Gastrocnemius medialis (tissue), 4 donors: ENCODE results near the gene CARNS1. TPM values are rescaled to one million over a fixed set of nuclear protein-coding genes. Genes with fewer than 3 reads are reported as not detected.

Experiments used
- ATAC-seq, 2 donors: fragments of 150-250 bp; one replicate each; pipeline ENCODE4 v1.9.1; 2016
- DNase-seq, 2 donors: peaks; one replicate each; pipeline ENCODE4 v3.0.0-alpha.2; 2019
- H3K27ac ChIP-seq, 4 donors: fragments of 200-600 bp; sonication (generic); 1 replicate in 1 of 4; 2 replicates in 3 of 4; pipeline ENCODE4 v1.5.1; 2016 to 2018; ENCODE audit warnings: mild to moderate bottlenecking in 2 of 4, moderate library complexity in 1 of 4
- H3K27me3 ChIP-seq, 3 donors: fragments of 200-600 bp; sonication (generic) in 2 of 3; 1 replicate in 1 of 3; 2 replicates in 2 of 3; pipeline versions ENCODE4 v1.5.1 to v1.6.0; 2016 to 2019; ENCODE audit warnings: mild to moderate bottlenecking in 1 of 3, moderate library complexity in 1 of 3
- H3K36me3 ChIP-seq, 2 donors: fragments of 200-600 bp; sonication (generic) in 1 of 2; one replicate each; pipeline ENCODE4 v1.5.1; 2017 to 2018
- H3K4me1 ChIP-seq, 2 donors: fragments of 200-600 bp; sonication (generic) in 1 of 2; one replicate each; pipeline ENCODE4 v1.5.1; 2016 to 2017; ENCODE audit warnings: mild to moderate bottlenecking in 2 of 2
- H3K4me3 ChIP-seq, 4 donors: fragments of 200-600 bp; sonication (generic) in 3 of 4; 1 replicate in 1 of 4; 2 replicates in 3 of 4; pipeline ENCODE4 v1.5.1; 2016 to 2019; ENCODE audit warnings: mild to moderate bottlenecking in 2 of 4
- H3K9me3 ChIP-seq, 3 donors: fragments of 200-600 bp; sonication (generic) in 2 of 3; 1 replicate in 1 of 3; 2 replicates in 2 of 3; pipeline ENCODE4 v1.5.1; 2016 to 2019
- POLR2A ChIP-seq, 2 donors: fragments of 450-650 bp; IDR thresholded peaks; one replicate each; pipeline ENCODE4 v1.6.1; 2017; ENCODE audit warnings: antibody characterized with exemption in 2 of 2, mild to moderate bottlenecking in 2 of 2, moderate library complexity in 2 of 2
- in situ Hi-C, 4 donors: fragments of 200-750 bp; cut with MboI; loops; one replicate each; pipeline versions ENCODE4 v1.15.0 to v1.8.0; 2017; ENCODE audit warnings: low sequenced_read_pairs in 4 of 4
- intact Hi-C: fragments of 100-400 bp; cut with DNase I; formaldehyde crosslinking; loops from one replicate; pipeline ENCODE4 v1.15.1; 2023; ENCODE audit warnings: low total_unique reads
- total RNA-seq, 4 donors: library from RNA; depleted of rRNA; stranded (reverse); fragments of >200 nt; gene quantifications; one replicate each; pipeline versions ENCODE4 v1.1.0 to v1.2.3, GENCODE V29; 2016
- TF ChIP-seq, protein P1 (sequence below), 5 experiments: fragments of 450-650 bp in 3 of 5; fragments of 200-600 bp in 2 of 5; sonication (generic) in 2 of 5; IDR thresholded peaks in 4 of 5; conservative IDR thresholded peaks in 1 of 5; 1 replicate in 4 of 5; 2 replicates in 1 of 5; pipeline ENCODE4 v1.5.1; 2016 to 2019; ENCODE audit warnings: antibody characterized with exemption in 5 of 5, mild to moderate bottlenecking in 3 of 5, moderate library complexity in 3 of 5

The CARNS1 gene
- total RNA-seq, 4 donors from 2014 or later = 2.5 to 11.0 (median 4.9) TPM

DNA sequence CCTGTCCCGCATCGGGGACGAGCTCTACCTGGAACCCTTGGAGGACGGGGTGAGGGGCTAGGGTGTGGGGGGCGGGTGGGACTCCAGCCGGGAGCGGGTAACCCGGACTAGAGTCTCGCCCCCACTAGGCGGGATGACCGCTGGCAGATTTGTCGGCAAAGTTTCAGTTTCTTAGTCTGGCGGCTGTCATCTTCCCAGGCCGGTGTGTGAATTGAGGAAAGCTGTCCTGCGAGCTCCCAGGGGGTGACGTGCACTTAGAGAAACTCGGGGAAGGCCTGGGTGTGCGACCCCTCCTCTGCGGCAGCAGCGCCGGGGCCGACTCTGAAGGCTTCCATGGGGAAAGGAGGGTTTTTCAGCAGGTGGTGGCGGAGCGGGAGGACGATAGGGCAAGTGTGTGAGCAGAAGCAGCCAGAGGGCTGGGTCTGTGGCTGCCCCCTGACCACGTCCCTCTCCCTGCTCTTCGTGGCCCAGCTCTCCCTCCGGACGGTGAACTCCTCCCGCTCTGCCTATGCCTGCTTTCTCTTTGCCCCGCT lies 23.2 kb upstream of the CARNS1 start:
- TF ChIP-seq, protein P1, sequence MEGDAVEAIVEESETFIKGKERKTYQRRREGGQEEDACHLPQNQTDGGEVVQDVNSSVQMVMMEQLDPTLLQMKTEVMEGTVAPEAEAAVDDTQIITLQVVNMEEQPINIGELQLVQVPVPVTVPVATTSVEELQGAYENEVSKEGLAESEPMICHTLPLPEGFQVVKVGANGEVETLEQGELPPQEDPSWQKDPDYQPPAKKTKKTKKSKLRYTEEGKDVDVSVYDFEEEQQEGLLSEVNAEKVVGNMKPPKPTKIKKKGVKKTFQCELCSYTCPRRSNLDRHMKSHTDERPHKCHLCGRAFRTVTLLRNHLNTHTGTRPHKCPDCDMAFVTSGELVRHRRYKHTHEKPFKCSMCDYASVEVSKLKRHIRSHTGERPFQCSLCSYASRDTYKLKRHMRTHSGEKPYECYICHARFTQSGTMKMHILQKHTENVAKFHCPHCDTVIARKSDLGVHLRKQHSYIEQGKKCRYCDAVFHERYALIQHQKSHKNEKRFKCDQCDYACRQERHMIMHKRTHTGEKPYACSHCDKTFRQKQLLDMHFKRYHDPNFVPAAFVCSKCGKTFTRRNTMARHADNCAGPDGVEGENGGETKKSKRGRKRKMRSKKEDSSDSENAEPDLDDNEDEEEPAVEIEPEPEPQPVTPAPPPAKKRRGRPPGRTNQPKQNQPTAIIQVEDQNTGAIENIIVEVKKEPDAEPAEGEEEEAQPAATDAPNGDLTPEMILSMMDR (IDR thresholded peaks at IDR 0.05 in 4 of 5, conservative IDR thresholded peaks at IDR 0.05 in 1 of 5) = no peak
- TF ChIP-seq POLR2A (IDR thresholded peaks at IDR 0.05) = no peak
- H3K9me3 ChIP-seq = no peaks in the 10 kb centered on the region
- no peaks in the 10 kb centered on the region for H3K27me3 ChIP-seq
- H3K4me1 ChIP-seq = peaks cover 5 to 16% of the 10 kb centered on the region in 2 donors
- no peak for DNase-seq
- intact Hi-C loops = no loop called here
- H3K36me3 ChIP-seq = peaks cover 0 to 14% of the 10 kb centered on the region in 2 donors
- in situ Hi-C loops = loop anchor here (10.0 kb wide), 2 partner anchors 83 to 113 kb away; partner anchors contain the start of genes CDK2AP2 (in 3 of the 4) and PITPNM1 (in 3 of the 4)
- peak overlapping the region; percentile 59 to 83 (median 74) for H3K4me3 ChIP-seq
- no peak for ATAC-seq
- H3K27ac ChIP-seq = peak overlapping the region; percentile 79 to 89 (median 86)

DNA sequence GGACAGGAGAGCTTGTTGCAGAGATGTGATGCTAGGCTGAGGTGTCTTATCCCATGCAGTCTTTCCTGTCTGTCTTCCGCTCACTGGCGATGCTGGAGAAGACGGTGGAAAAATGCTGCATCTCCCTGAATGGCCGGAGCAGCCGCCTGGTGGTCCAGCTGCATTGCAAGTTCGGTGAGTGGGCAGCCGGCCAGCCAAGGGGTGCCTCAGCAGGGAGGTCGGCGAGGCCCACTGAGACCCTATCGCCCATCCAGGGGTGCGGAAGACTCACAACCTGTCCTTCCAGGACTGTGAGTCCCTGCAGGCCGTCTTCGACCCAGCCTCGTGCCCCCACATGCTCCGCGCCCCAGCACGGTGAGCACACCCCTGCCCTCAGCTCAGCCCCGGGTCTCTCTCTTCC lies 22.0 kb upstream of the CARNS1 start:
- intact Hi-C loops = no loop called here
- H3K4me1 ChIP-seq = peaks cover 5 to 18% of the 10 kb centered on the region in 2 donors
- no peaks in the 10 kb centered on the region for H3K27me3 ChIP-seq
- H3K4me3 ChIP-seq = no peak overlapping the region
- H3K36me3 ChIP-seq = peaks cover 0 to 26% of the 10 kb centered on the region in 2 donors
- DNase-seq (no peak), ATAC-seq (no peak)
- H3K27ac ChIP-seq = no peak overlapping the region
- H3K9me3 ChIP-seq = no peaks in the 10 kb centered on the region
- in situ Hi-C loops = loop anchor here (10.0 kb wide), 2 partner anchors 81 to 111 kb away; partner anchors contain the start of genes CDK2AP2 (in 3 of the 4) and PITPNM1 (in 3 of the 4)
- TF ChIP-seq, protein P1 (IDR thresholded peaks at IDR 0.05 in 4 of 5, conservative IDR thresholded peaks at IDR 0.05 in 1 of 5) = no peak
- no peak for TF ChIP-seq POLR2A (IDR thresholded peaks at IDR 0.05)

DNA sequence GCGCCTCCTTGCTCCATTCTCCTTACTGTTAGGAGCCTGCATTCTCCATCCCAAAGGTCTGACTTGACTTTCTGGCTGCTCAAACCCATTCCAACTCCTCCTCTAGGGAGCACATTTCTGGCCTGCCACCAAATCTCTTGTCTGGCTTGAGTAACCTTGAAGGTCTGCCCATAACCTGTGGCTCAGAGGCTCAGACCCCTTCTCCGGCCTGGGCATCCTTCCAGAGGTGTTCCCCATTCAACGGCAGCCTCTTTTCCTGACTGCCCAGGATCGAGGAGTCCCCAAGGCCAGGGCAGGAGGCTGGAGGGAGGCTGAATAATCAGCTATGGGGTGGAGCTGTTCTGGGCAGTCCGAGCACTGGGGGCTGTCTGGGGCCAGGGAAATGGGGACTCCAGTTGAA lies 21.5 kb upstream of the CARNS1 start:
- H3K9me3 ChIP-seq = no peaks in the 10 kb centered on the region
- intact Hi-C loops (no loop called here), in situ Hi-C loops (loop anchor here (10.0 kb wide), 2 partner anchors 81 to 111 kb away; partner anchors contain the start of genes CDK2AP2 (in 3 of the 4) and PITPNM1 (in 3 of the 4))
- no peak overlapping the region for H3K27ac ChIP-seq
- peaks cover 5 to 18% of the 10 kb centered on the region in 2 donors for H3K4me1 ChIP-seq
- no peak for DNase-seq
- TF ChIP-seq, protein P1 (IDR thresholded peaks at IDR 0.05 in 4 of 5, conservative IDR thresholded peaks at IDR 0.05 in 1 of 5) = no peak
- TF ChIP-seq POLR2A (IDR thresholded peaks at IDR 0.05) = no peak
- no peak for ATAC-seq
- no peak overlapping the region for H3K4me3 ChIP-seq
- peaks cover 0 to 31% of the 10 kb centered on the region in 2 donors for H3K36me3 ChIP-seq
- H3K27me3 ChIP-seq = no peaks in the 10 kb centered on the region

DNA sequence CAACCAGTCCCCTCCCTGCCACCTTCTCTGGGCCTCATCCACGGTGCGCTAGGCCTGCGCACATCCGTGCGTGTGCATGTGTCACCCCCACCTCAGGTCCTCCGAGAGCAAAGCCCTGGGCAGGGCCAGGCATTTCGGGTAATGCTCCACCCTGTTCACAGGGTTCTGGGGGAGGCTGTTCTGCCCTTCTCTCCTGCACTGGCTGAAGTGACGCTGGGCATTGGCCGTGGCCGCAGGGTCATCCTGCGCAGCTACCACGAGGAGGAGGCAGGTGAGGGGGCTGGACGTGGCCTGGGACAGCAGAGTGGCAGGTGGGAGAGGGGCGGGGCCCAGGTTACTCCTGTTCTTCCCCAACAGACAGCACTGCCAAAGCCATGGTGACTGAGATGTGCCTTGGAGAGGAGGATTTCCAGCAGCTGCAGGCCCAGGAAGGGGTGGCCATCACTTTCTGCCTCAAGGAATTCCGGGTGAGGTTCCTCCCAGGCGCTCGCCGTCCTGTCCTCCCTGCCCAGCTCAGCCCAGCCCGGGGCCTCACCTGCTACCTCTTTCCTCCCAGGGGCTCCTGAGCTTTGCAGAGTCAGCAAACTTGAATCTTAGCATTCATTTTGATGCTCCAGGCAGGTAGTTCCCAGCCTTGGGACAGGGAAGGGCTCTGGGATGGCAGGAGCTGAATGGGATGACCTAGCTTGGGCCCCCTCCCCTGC lies 19.8 kb upstream of the CARNS1 start:
- Histone ChIP-seq H3K4me3 (no peak overlapping the region), H3K27ac (no peak overlapping the region), H3K36me3 (peaks cover 0 to 43% of the 10 kb centered on the region in 2 donors), H3K4me1 (peaks cover 16 to 26% of the 10 kb centered on the region in 2 donors), H3K9me3 (no peaks in the 10 kb centered on the region), H3K27me3 (no peaks in the 10 kb centered on the region)
- in situ Hi-C loops (loop anchor here (10.0 kb wide), 2 partner anchors 79 to 109 kb away; partner anchors contain the start of genes CDK2AP2 (in 3 of the 4) and PITPNM1 (in 3 of the 4)), intact Hi-C loops (no loop called here)
- no peak for DNase-seq
- ATAC-seq = no peak
- TF ChIP-seq, protein P1 (IDR thresholded peaks at IDR 0.05 in 4 of 5, conservative IDR thresholded peaks at IDR 0.05 in 1 of 5) = no peak
- TF ChIP-seq POLR2A (IDR thresholded peaks at IDR 0.05) = no peak
